Upper lobe of left lung (tissue), 6 donors: ENCODE data around the gene ZMYND12. TPM values are rescaled to one million over a fixed set of nuclear protein-coding genes. Genes with fewer than 3 reads are reported as not detected.

Experiments used
- ATAC-seq, 2 donors: fragments of 200-7000 bp; cut with Tn5 transposase; one replicate each; pipeline ENCODE4 v1.9.1; 2022; ENCODE audit warnings: mild to moderate bottlenecking in 2 of 2, moderate library complexity in 2 of 2; ENCODE audit not compliant: low FRiP score in 2 of 2
- DNase-seq, 2 donors: peaks; one replicate each; pipeline ENCODE4 v3.0.0-alpha.2; 2019 to 2020
- H3K27ac ChIP-seq, 4 donors: fragments of 200-600 bp; sonication (generic); one replicate each; pipeline ENCODE4 v1.5.1; 2016 to 2019
- H3K27me3 ChIP-seq, 4 donors: fragments of 200-600 bp; sonication (generic); one replicate each; pipeline ENCODE4 v1.5.1; 2017 to 2019
- H3K36me3 ChIP-seq, 4 donors: fragments of 200-600 bp; sonication (generic); one replicate each; pipeline ENCODE4 v1.5.1; 2016 to 2019
- H3K4me1 ChIP-seq, 4 donors: fragments of 200-600 bp; sonication (generic); one replicate each; pipeline ENCODE4 v1.5.1; 2018 to 2019
- H3K4me3 ChIP-seq, 4 donors: fragments of 200-600 bp; sonication (generic); one replicate each; pipeline ENCODE4 v1.5.1; 2017 to 2019; ENCODE audit warnings: mild to moderate bottlenecking in 2 of 4, moderate library complexity in 1 of 4
- H3K9me3 ChIP-seq, 4 donors: fragments of 200-600 bp; sonication (generic); one replicate each; pipeline ENCODE4 v1.5.1; 2018 to 2019
- EP300 ChIP-seq, 4 donors: sonication (generic); formaldehyde crosslinking; IDR thresholded peaks; one replicate each; pipeline ENCODE4 v1.5.1; 2017; ENCODE audit warnings: antibody characterized with exemption in 4 of 4, control low read depth in 2 of 4
- POLR2A ChIP-seq, 4 donors: fragments of 450-650 bp; IDR thresholded peaks; one replicate each; pipeline ENCODE4 v1.5.1; 2016 to 2017; ENCODE audit warnings: antibody characterized with exemption in 4 of 4, mild to moderate bottlenecking in 2 of 4
- POLR2AphosphoS5 ChIP-seq, 2 donors: sonication (generic); formaldehyde crosslinking; IDR thresholded peaks; one replicate each; pipeline ENCODE4 v1.5.1; 2017; ENCODE audit warnings: antibody characterized with exemption in 2 of 2
- WGBS, 2 donors: methylation state at CpG; one replicate each; pipeline ENCODE4 v1.1.5; 2017 to 2018; 5-methylcytosine and 5-hydroxymethylcytosine counted together
- small RNA-seq, 4 donors: library from RNA; depleted of rRNA; stranded (forward); fragments of <200 nt; gene quantifications; one replicate each; pipeline ENCODE3, GENCODE V24; 2016
- total RNA-seq, 6 donors: library from RNA; depleted of rRNA in 4 of 6; stranded (reverse); fragments of >200 nt in 4 of 6; gene quantifications; one replicate each; pipeline versions ENCODE4 v1.1.0 to v1.2.1, GENCODE V29; 2016 to 2021
- TF ChIP-seq, protein P1 (sequence below), 6 experiments: fragments of 450-650 bp in 4 of 6; fragments of 200-600 bp in 2 of 6; sonication (generic) in 2 of 6; IDR thresholded peaks; one replicate each; pipeline ENCODE4 v1.5.1; 2016 to 2019; ENCODE audit warnings: antibody characterized with exemption in 6 of 6
- donor health status: DM: no; HTN: no; CAD: no; lungs with moderate emphysema.
- donor health status: DM: no; HTN: yes; CAD: no; lungs with severe emphysema.

Gene ZMYND12
- total RNA-seq, 6 donors from 2014 or later = 1.5 to 9.4 (median 4.1) TPM; not detected in 1

DNA sequence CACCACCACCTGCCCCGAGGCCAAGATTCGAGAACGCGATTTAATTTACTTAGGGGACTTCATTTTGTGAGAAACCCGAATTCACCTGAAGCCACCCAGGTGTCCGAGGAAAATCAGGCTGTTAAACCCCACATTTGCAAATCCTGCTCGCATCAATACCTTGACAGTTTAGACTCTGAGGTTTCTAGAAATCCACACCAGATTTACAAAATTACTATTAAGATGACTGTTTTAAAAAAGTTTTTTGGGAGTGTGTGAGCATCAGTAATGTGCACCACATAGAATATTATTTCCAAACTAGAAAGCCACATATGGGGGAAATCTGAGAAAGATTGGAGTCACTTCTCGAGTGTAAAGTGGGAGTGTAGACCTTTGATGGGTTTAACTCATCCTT, 74.5 kb downstream of the ZMYND12 start:
- TF ChIP-seq POLR2AphosphoS5 (IDR thresholded peaks at IDR 0.05) (no peak), POLR2A (IDR thresholded peaks at IDR 0.05) (no peak), EP300 (IDR thresholded peaks at IDR 0.05) (no peak)
- Histone ChIP-seq H3K4me1 (peaks cover 9 to 18% (median 13%) of the 10 kb centered on the region in 4 donors), H3K36me3 (no peaks in the 10 kb centered on the region), H3K9me3 (no peaks in the 10 kb centered on the region), H3K4me3 (peak overlapping the region in 3 of 4 donors; percentile 66 to 78 (median 71)), H3K27ac (peak overlapping the region in 1 of 4 donors; percentile 72), H3K27me3 (peaks cover 0 to 4% (median 0%) of the 10 kb centered on the region in 4 donors)
- WGBS, 2 donors = 14 to 16% methylated on average over 8 of the region's 8 CpGs
- ATAC-seq (no peak), DNase-seq (no peak)

DNA sequence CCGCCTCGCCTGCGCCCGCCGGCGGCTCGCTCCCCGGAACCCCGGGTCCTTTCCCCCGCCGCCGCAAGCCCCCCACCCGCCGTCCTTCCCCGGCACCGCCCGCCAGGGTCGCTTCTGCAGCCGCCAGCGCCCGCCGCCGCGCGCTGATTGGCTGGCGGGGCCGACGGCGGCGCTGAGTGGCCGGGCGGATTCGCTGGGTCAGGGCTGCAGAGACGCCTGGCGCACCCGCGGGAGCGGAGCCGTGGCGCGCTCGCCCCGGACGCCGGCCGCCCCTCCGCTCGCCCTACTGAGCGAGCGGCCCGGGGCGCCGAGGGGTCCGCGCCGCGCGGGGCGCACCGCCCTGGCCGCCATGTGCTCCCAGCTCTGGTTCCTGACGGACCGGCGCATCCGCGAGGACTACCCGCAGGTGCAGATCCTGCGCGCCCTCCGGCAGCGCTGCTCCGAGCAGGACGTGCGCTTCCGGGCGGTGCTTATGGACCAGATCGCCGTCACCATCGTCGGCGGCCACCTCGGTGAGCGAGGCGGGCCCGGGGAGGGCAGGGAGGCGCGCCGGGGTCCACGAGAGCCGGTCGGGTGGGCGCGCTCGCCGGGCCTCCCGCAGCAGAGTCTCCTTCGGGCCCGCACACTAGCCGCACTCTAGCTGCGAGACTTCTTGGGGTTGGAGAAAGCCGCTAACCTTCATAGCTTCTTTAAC, 75.1 kb downstream of the ZMYND12 start, which contains the start of gene RIMKLA:
Gene RIMKLA, plus strand, starts transcription at position 207 of the 694 bp plus-strand sequence. Its CDS starts 143 bp downstream, at position 350.
- ATAC-seq = peak; percentile 46 to 93
- H3K27me3 ChIP-seq = peaks cover 0 to 4% (median 0%) of the 10 kb centered on the region in 4 donors
- peak; percentile 69 to 93 for DNase-seq
- no peaks in the 10 kb centered on the region for H3K9me3 ChIP-seq
- peaks cover 9 to 18% (median 13%) of the 10 kb centered on the region in 4 donors for H3K4me1 ChIP-seq
- WGBS, 2 donors = 1 to 8% methylated on average over 2 to 48 of the region's 101 CpGs
- TF ChIP-seq POLR2A (IDR thresholded peaks at IDR 0.05) = peak in 1 of 4 donors; percentile 43
- TF ChIP-seq, protein P1, sequence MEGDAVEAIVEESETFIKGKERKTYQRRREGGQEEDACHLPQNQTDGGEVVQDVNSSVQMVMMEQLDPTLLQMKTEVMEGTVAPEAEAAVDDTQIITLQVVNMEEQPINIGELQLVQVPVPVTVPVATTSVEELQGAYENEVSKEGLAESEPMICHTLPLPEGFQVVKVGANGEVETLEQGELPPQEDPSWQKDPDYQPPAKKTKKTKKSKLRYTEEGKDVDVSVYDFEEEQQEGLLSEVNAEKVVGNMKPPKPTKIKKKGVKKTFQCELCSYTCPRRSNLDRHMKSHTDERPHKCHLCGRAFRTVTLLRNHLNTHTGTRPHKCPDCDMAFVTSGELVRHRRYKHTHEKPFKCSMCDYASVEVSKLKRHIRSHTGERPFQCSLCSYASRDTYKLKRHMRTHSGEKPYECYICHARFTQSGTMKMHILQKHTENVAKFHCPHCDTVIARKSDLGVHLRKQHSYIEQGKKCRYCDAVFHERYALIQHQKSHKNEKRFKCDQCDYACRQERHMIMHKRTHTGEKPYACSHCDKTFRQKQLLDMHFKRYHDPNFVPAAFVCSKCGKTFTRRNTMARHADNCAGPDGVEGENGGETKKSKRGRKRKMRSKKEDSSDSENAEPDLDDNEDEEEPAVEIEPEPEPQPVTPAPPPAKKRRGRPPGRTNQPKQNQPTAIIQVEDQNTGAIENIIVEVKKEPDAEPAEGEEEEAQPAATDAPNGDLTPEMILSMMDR (IDR thresholded peaks at IDR 0.05) = peak in 2 of 6 experiments; percentile 12 to 32
- TF ChIP-seq EP300 (IDR thresholded peaks at IDR 0.05) = no peak
- TF ChIP-seq POLR2AphosphoS5 (IDR thresholded peaks at IDR 0.05) = no peak
- peak within 1 kb of the TSS; percentile 31 to 78 (median 68) for H3K4me3 ChIP-seq
- H3K27ac ChIP-seq = peak within 1 kb of the TSS in 2 of 4 donors; percentile 39 to 72
- H3K36me3 ChIP-seq = no peaks in the 10 kb centered on the region

Small RNA genes within 50 kb of the gene (small RNA-seq; reads per million reads assigned to genes)
- gene TMSB4XP1 = 0 reads per million in 4 donors

Other genes with a start within 250 kb of the ZMYND12 start
- 10 to 100 TPM; 21.6 to 81.4 (median 39.3) TPM for gene FOXJ3, start 120.8 kb downstream of the ZMYND12 start, total RNA-seq
- gene RIMKLA, start 75.2 kb downstream of the ZMYND12 start, total RNA-seq = 10 to 100 TPM in 3 of 6 donors, 1 to 10 TPM in 3; 5.2 to 16.6 (median 9.3) TPM
- gene PPCS, start 521 bp upstream of the ZMYND12 start, total RNA-seq = 10 to 100 TPM; 56.4 to 95.3 (median 74.6) TPM
- gene CCDC30, start 7.3 kb upstream of the ZMYND12 start, total RNA-seq = 10 to 100 TPM in 2 of 6 donors, 1 to 10 TPM in 4; 4.4 to 40.9 (median 8.2) TPM
- 10 to 100 TPM; 18.2 to 50.3 (median 29.1) TPM for gene PPIH, start 202.4 kb upstream of the ZMYND12 start, total RNA-seq
- gene YBX1, start 226.4 kb upstream of the ZMYND12 start, total RNA-seq = 100 to 1,000 TPM; 309 to 564 (median 516) TPM